GM19438 (cell line): Measurements from ENCODE around the gene ST3GAL5.

Experiments
- ATAC-seq: cut with Tn5 transposase; IDR thresholded peaks from one replicate; pipeline ENCODE4 v1.9.1; 2021; ENCODE audit warnings: low read depth; ENCODE audit not compliant: unreplicated experiment

The ST3GAL5 gene

DNA sequence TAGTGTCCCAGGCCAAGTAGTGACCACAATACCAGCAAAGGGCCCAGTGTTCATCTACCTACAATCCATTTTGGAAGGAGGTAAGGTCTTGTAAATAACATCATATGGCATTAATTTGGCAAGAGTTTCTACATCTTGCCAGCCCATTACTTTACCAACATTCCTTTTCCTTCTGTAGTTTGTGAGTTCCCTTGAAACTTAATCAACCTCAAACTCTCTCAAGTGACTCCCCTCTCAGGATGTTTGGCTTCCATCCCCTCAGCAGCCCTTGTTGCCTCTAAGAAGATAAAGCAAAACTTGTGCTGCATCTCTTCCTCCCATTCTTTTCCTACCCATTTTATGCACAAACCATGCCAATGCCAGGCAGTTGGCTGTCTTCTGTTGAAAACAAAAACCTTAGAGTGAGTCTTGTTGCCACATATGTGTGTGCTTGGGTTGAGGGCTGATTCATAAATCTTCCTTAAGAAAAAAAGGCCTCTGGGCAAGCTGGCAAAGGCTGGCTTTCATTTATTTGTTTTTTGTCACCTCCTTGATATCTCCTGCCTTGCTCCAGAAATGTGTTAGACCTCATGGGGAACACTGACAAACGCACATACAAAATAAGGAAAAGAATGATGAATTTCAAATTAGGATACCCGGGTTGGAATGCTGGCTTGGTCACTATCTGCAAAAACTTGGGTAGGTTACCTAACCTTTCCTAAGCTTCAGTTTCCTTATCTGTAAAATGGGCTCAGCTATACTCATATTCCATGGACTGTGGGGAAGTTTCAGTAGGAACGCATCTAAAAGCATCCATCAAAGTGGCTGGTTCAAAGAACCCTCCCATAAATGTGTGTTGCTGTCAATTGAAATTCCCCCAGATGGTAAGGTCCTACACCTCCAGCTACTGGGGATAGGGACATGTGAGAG is 29.4 kb upstream of the ST3GAL5 start:
- ATAC-seq: no peak

DNA sequence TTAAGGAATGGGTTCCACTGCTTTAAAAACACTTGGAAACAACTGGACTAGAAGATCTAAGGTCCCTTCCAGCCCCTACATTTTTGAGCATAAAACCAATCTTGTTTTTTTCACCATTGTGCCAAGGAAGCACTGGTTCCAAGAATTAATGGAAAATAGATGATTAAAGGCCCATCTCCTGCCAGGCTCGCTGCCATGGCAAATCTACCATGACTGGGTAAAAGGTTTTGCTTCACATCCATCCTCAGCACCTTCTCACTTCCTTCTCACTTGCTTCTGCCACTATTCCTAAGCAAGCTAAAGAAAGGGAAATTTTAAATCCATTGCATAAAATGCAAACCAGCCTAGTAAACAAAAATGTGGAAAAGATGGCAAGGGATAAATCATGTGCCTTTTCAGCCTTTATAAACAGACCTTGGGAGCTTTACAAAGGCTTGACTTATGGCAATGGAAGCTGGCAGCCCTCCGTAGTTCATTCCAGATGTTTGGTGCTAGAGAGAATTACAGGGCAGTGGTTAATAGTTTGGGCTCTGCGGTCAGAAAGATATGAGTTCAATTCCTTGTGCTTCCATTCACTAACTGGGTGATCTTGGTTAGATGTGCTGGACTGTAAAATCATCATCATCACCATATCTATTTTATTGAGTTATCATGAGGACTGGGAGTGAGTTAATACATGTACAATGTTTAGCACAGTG is 27.0 kb upstream of the ST3GAL5 start:
- no peak for ATAC-seq

DNA sequence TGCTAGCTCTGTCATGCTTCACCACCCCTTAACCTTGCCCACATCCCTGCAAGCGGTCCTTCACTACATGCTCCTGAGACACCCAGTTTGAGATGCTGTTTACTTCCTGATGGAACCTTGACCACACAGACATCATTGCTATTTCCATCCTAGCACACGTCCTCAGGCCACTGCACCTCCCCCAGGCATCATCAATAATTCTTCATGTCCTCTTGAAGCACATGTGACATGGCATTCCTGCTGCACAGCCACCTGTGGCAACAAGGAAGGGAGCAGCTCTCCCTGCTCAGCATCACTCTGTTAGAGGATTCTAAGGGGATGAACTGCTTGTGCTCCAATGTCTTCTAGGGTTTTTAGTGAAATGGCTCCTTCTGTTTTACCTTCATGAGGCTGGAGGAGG is 26.1 kb upstream of the ST3GAL5 start:
- no peak for ATAC-seq

DNA sequence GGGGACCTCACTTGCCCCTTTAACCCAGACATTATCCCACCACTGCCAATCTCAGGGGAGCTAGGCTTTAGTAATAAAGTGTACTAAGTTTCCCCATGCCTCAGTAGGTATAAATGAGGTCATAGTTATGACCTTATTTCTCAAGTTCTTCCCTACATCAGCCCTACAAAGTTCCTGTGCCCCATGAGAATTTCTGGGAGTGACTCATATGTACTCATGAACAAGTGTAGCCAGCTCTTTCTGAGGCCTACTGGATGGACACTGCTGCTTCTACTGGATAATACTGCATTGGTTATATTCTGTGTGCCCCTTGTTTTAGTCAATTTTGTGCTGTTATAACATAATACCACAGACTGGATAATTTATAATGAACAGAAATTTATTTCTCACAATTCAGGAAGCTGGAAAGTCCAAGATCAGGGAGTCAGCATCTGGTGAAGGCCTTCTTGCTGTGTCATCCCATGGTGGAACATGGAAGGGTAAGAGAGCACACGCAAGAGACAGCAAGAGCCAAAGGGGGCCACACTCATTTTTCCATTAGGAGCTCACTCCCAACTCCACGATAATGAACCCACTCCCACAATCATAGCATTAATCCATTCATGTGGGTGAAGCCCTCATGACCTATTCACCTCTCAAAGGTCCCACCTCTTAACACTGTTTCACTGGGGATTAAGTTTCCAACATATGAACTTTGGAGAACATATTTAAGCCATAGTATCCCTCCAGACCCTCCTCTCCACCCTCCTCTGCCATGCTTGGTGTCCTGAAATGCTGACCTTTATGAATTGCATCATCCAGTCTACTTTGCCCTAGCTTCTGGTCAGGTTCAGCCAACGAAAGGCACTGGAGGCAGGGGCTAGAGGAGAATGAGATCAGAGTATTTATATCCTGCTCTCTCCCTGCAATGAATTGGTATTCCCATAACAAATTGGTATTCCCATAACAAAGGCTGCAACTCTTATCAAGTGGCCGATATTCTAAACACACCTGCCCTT is 25.4 kb upstream of the ST3GAL5 start:
- ATAC-seq: no peak

DNA sequence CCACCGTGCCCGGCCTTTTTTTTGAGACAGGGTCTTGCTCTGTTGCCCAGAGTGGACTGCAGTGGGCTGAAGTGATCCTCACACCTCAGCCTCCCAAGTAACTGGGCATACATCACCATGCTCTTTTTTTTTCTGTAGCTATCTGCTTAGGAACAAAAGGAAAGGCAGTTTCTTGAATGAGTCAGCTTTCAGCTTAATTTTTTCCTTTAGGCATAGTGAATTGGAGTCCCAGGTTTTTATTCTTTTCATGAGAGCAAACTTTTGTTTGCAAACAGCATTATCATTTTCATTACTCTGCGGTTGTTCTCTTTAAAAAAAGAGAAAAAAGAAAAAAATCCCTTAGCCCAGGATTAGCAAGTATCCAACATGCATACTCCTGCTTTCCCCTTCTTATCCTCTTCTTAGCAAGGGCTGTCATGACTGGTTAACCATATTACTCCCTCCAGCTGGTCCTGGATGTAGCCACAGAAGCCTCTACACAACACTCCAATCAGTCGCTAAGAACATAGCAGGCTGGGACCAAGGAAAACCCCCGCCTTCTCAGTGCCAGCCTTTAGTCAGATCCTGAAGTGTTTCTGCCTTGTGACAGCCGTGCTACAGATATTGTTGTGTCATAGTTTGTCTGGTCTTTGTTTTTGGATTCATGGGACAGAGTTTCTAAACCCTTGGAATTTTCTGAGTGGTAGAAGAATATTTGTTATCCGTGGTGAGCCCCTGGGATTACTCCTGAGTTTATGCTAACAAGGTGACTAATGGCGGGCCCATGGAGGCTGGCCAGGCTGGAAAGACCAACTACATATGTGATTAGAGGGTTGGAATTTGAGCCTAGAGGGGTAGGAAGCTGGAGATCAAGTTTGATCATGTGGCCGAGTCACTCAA is 23.3 kb upstream of the ST3GAL5 start:
- no peak for ATAC-seq

DNA sequence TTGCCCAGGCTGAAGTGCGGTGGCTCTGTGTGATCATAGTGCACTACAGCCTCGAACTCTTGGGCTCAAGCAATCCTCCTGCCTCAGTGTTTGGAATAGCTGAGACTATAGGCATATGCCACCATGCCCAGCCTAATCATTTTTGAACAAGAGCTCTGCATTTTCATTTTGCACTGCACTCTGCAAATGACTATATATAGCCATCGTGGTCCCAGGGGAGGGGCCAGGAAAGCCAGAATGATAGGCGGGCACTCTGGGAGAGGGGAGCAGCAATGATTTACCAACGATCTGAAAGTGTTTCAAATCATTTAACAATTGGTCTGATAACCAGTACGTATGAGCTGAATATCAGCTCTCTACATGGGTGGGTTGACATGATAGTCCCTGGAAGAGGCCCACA is 22.3 kb upstream of the ST3GAL5 start:
- no peak for ATAC-seq

DNA sequence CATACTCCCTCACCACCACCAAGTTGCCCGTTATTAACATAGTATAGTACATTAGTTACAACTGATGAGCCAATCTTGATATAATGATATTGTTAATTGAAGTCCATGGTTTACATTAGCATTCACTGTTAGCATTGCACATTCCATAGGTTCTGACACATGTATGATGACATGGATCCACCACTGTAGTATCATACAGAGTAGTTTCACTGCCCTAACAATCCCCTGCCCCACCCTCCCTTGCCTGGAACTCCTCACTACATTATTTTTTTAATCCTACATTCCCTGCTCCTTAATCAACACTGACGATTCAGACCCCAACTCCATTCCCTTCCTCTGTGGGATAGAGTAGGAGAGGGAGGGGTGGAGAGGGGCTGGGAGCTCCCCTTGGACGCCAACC is 20.2 kb upstream of the ST3GAL5 start:
- ATAC-seq: no peak

DNA sequence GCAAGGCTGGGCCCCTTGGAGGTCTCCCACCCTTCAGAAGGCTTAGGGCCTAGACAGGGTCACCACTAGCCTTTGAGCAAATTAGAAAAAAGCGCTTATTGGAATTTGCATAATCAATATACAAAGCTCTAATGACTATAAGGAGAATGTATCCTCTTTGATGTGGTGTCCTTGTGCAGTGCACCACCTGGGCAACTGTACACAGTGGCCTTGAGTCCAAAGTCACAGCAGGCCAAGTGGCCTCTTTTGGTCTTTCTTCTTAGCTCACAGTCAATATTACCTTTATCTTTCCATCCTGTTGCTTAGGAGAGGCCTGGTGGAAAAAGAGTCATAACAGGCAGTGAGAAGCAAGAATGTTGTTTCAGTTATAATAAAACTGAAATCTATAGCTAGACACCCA is 19.7 kb upstream of the ST3GAL5 start:
- ATAC-seq: no peak

DNA sequence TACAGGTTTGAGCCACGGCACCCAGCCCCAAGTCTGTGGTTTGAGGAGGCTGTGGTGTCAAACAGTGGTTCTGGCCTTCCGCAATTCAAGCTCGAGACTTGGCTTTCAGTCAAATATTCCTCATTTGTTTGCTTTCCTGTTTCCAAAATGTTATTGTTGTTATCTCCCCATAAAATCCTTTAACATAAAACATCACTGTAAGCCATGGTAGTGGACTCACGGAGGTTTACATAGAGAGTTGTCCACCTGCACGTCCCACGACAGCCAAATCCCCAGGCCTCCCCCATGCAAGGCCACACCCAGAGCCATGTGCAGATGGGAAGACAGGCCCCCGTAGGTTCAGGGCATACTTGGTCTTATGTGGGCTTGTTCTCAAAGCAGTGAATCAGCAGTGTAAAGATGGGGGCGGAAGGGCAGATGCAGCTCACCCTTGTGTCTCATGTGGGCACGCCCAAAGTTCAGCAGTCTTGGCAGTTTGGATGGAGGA is 18.9 kb upstream of the ST3GAL5 start:
- no peak for ATAC-seq

DNA sequence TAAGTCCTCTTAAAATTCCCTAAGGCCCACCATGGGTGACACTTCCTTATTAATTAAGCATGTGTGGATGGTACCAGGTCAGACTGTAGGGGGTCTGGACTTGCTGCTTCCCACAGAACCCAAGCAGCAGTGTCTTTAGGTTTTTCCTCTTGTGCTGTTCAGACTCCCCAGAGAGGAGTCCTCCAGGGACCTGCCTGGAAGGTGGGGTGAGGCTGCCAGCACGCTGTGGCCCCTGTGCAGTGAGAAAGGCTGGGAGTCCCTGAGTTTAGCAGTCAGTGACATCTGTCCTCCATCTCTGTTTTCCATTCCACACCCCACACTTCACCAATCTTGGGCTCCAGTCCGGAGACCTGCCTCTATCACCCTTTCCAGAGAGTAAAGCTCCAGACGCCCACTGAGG is 18.0 kb upstream of the ST3GAL5 start:
- no peak for ATAC-seq

DNA sequence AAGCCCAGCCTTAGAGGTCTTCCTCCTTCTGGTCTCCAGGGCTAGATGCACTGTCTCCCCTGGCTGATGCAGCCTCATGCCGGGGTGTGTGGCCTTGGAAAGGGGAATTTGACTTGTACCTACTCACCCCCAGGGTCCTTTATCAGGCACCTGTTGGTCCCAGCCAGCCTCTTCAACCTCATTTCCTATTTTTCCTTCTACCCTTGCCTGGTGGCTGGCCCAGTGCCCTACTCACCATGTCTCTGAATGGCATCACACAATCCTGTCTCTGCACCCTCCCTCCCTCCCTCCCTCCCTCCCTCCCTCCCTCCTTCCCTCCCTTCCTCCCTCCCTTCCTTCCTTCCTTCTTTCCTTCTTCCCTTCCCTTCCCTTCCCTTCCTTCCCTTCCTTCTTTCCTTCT is 17.1 kb upstream of the ST3GAL5 start:
- no peak for ATAC-seq

DNA sequence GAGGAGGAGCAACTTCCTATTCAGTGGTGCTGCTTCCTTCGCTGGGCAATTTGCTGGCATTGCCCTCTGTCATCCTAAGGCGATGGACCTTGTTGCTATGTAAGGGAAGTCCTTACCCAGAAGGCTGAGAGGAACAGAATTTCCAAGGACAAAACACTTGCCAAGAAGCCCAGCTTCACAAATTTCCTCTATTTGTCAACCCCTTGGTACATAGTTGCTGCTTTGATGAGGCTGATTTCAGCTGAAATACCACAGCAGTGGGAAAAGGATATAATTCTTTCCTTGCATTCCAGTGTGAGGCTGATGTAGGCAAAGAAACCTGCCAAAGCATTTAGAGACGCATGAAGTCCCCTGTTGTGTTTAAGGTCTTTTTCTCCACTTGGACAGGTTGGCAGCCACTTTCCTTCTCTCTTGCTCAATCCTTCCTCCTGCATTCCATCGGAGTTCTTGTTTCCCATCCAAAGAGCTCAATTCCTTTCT is 16.4 kb upstream of the ST3GAL5 start:
- ATAC-seq: no peak

DNA sequence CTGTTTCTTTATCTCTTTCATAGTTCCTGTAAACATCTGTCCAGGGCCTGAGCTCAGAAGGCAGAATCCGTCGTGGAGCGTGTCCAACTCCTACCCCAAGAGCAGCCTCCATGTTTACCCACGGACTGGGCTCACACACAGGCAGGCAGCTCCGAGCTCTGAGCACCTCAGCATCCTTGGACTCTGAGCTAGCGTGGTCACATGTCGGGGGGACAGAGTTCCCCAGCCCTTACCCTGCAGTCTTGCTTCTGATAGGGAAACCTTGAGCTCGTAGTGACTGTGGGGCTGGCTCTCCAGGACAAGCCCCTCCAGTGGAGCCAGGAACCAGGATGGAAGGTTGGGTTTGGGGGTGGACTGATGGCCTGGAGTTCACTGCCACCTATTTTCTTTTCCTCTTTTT is 15.1 kb upstream of the ST3GAL5 start:
- no peak for ATAC-seq

DNA sequence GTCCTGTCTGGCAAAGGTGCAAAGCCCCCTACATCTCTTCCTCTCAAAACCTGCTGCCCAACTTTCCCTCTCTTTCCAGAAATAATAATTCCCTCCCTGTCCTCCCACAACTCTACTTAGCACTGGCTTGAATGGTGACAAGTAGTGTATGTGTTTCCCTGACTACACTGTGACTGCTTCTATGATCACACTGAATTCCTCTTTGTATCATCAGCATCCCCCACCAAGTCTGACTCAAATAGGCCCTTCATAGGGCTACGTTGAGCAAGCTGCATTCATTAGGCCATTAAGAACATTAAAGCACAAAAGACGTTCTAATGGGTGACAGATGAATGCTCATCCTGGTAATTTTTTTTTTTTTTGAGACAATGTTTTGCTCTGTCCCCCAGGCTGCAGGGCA is 13.7 kb upstream of the ST3GAL5 start:
- ATAC-seq: no peak

DNA sequence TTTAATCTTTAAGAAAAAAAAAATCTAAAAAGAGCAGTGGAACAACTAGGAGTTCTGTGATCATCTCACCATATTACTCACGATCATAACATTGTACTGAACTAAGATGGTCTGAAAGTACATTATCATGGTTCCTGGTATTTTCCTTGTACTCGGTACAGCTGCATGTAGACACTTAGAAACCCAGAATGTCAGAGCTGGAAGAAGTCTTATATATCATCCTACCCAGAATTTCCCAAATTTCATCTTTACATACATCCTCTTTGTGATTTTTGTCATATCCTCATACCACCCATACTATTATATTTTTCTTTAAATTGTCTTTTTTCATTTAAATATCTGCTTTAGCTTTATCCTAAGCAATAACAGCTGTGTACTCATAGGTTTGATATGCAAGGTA is 12.4 kb upstream of the ST3GAL5 start:
- no peak for ATAC-seq

DNA sequence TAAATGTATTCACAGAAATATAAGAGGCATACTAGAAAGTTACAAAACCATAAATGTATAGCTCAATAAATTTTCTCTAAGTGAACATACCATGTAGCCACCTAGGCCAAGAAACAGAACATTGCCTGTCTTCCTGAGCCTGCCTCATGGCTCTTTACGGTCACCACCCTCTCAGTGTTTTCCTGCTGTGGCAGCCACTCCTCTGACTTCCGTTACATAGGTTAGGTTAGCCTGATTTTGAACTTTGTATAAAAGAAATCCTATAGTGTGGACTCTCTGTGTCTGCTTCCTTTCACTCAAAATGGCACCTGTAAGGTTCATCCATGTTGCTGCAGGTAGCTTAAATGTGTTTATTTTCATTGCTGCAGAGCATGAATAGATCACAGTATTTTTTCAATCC is 11.6 kb upstream of the ST3GAL5 start:
- ATAC-seq: no peak

DNA sequence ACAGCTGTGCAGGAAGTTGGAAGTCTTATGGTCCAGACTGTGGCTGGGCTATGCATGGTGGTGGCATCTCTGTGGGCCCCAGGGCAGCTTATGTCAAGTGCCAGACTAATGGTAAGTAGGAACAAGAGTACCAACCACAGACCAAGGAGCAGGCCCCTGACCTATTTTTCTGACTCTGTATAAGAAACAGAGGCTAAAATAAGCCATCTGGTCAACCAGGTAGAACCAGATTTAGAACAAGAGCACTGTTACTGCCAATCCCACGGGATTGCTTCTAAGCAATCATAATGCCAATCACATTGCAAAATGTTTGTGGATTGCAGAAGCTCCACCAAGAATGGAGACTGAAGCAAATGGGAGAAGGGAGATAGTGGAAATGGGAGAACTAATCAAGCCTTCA is 11.1 kb upstream of the ST3GAL5 start:
- no peak for ATAC-seq

DNA sequence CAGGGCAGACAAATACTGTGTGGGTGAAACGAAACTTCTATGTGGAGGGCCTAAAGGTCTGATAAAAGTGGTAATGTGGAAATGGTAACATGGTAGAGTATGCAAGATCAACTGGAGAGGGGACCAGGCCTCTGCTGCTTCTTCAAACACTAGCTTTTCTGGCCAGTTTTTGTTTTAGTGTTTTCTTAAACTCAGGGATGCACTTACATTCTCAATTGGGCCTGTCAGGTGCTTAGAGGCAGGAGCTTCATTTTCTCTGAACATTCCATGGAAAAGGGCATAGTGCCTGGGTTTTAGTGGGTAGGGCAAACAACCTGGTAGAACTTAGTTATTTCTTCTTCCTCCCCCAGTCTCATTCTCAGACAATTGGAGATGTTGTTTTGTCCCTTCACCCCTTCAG is 10.5 kb upstream of the ST3GAL5 start:
- no peak for ATAC-seq

DNA sequence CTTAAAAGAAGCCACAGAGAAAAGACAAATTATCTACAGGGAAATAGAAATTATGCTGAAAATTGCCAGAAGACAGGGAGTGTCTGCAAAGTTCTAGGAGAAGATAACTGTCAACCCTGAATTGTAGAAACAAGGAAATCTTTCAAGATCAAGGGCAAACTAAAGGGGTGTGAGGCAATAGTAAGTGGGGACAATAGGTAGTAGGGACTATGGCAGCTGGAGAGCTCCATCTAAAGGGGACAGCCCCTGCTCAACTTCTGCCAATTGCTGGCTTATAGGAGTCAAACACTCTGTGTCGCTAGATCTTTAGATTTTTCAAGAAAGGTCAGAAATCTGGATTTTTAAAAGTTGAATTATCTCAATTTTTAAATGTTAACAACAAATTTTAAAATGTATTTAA is 10.1 kb upstream of the ST3GAL5 start:
- ATAC-seq: no peak
